ENCODE data around the gene FAM210A. TPM values are rescaled to one million over a fixed set of nuclear protein-coding genes. Genes with fewer than 3 reads are reported as not detected.

The FAM210A gene
- polyA plus RNA-seq, 12 donors, result 14.7 to 38.7 (median 25.1) TPM; not detected in 1

- DNase-seq, result no peak
Measured at GRCh38 chr18:13653746-13654433, 72.5 kb downstream of the FAM210A start.

GRCh38 chr18:13649397-13650390, 76.7 kb downstream of the FAM210A start:
- no peak for DNase-seq

GRCh38 chr18:13647761-13648160, 78.6 kb downstream of the FAM210A start:
- no peak for DNase-seq

GRCh38 chr18:13646633-13647032, 79.7 kb downstream of the FAM210A start:
- no peak for DNase-seq

- no peak for DNase-seq
Measured at GRCh38 chr18:13645093-13645492, 81.3 kb downstream of the FAM210A start.

- no peak for DNase-seq
Measured at GRCh38 chr18:13643261-13643751, 83.1 kb downstream of the FAM210A start.

- no peak for DNase-seq
Measured at GRCh38 chr18:13642440-13642827, 83.9 kb downstream of the FAM210A start.

GRCh38 chr18:13641551-13642439, 84.6 kb downstream of the FAM210A start:
- DNase-seq, result peak; percentile 45

GRCh38 chr18:13640266-13640860, 86.0 kb downstream of the FAM210A start:
- no peak for DNase-seq

- no peak for DNase-seq
Measured at GRCh38 chr18:13638719-13639595, 87.4 kb downstream of the FAM210A start.

- no peak for DNase-seq
Measured at GRCh38 chr18:13635046-13635445, 91.3 kb downstream of the FAM210A start.

- DNase-seq, result no peak
Measured at GRCh38 chr18:13633700-13634099, 92.7 kb downstream of the FAM210A start.

GRCh38 chr18:13630716-13631268, 95.6 kb downstream of the FAM210A start:
- DNase-seq, result no peak

GRCh38 chr18:13629841-13630715, 96.3 kb downstream of the FAM210A start:
- DNase-seq, result peak; percentile 78

- no peak for DNase-seq
Measured at GRCh38 chr18:13628211-13628610, 98.1 kb downstream of the FAM210A start.

GRCh38 chr18:13627639-13628038, 98.7 kb downstream of the FAM210A start:
- no peak for DNase-seq

- no peak for DNase-seq
Measured at GRCh38 chr18:13626544-13626908, 99.8 kb downstream of the FAM210A start.

- no peak for DNase-seq
Measured at GRCh38 chr18:13625843-13626543, 100.4 kb downstream of the FAM210A start.
